HG02759 (cell line): Measurements from ENCODE around the gene TMEM9.

Experiments
- ATAC-seq: cut with Tn5 transposase; IDR thresholded peaks from one replicate; pipeline ENCODE4 v1.9.1; 2021; ENCODE audit warnings: mild to moderate bottlenecking, moderate library complexity; ENCODE audit not compliant: unreplicated experiment

TMEM9 gene

DNA sequence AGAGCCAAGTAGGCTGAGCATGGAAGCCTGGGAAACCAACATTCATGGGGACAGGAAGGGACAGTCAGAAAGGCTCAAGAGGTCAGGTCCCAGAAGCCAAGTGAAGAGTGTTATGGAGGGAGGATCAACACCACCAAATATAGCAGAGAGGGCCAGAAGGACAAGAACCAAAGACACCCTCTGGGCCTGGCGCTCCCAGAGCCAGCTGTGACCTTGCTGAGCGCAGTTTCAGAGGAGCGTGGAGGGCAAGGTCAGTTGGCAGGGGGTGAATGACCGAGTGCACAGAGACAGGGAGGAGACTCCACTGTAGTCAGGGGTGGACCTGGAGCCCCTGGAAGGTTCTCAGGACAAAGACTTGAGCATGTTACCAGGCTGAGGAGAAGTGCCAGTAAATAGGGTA is 22.9 kb downstream of the TMEM9 start:
- no peak for ATAC-seq

DNA sequence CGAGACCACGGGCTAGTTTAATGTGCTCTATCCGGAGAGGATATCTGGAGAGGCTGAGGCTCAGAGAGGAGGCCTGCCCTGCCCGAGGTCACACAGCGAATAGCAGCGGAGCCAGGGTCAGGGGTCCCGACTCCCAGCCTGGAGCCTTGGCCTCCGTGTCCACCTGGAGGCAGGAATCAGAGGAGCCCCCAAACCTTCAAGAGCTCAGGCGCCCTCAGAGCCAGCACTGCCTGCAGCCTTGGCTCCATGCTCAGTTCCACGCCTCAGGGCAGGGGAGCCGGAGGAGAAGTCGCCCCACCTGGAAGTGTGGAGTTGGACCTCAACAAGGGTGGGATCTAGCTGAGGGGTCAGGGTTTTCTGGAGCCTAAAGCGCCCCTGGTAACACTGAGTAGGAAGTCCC is 25.3 kb downstream of the TMEM9 start:
- no peak for ATAC-seq

DNA sequence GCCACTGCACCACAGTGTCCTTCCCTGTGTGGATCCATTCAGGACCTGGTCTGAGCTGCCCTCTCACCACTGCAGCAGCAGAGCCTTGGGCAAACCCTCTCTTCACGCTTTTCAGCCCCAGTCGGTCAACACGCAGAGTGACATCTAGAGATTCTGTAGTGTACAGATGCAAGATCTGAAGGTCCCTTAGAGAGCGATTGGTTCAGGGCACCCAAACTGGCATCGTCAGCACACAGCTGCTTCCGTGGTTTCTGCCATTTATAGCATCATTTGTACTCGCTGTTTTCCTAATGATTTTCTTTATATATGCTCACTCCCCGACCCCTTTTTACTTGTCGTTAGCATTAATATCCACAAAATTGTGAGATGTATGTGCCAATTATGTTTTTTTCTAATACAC is 25.8 kb downstream of the TMEM9 start:
- no peak for ATAC-seq

DNA sequence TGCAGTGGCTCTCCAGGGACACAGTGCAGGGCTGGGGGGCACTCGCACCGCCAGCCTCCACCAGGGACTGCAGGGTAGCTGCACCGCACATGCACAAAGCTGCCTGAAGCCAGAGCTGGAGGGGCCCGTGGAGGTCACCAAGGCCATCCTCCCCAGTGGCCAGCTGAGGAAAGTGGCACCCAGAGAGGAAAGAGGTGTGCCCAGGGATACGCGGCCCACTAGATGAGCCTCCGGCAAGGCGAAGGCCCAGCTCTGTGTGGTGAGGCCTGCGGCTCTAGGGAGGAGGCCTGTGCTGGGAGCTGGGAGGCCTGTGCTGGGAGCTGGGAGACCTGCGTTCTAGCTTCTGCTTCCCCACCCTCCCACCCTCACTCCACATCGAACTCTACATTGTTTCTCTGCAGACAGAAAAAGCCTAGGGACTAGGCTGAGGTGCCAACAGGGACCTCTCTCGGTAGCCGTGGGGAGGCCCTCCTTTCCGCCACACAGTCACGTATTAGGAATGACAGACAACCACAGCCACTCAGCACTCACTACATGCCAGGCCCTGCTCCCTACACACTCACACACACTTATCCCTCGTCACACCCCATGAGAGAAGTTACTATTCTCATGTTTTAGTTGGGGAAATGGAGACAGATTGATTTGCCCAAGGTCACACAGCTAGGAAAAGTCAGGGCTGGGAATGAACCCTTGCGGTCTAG is 26.4 kb downstream of the TMEM9 start:
- ATAC-seq = no peak

DNA sequence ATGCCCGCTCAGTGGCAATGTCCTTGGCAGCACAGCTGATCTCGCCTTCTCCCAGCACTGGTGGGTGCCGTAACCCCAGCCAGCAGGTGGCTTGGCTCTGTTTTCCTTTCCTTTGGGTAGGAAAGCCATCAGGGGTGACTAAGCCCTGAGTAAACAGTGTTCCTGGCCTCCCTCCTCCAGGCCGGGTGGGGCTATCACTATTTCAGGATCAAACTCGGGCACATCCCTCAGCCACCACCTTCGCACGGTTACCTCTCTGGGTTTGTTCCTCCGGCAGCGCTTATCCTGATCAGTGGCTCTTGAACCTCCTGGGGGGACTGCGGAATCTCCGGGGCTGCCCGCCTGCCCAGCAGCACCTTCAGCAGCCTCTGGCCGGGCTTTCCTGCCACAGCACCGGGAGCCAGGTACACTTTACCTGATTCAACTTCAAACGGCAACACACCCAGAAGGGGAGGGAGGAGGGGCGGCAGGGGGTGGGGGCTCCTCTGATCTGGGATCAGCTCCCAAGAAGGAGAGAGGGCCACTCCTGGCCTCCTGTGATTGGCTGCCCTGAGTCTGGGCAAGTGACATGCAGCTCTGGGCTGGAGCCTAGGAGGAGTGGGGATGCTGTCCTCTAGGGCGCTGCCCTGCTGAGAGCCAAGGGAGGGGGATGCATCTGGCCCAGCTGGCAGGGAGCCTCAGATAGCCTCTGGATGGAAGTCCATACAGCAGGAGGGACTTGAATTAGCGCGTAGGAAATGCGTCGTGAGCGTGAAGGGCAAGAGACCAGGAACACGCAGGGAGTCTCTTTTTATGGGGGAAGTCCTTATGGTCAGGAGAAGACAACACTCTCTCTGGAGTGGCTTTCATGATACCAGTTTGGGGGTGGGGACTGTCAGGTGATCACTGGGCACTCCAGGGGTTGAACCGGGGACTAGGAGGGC is 27.2 kb downstream of the TMEM9 start, which contains the start of gene ASCL5:
TSS of gene ASCL5 (minus strand) at position 353 of the 923 bp plus-strand sequence. CDS start 11,812 bp downstream, outside the sequence.
- no peak for ATAC-seq

DNA sequence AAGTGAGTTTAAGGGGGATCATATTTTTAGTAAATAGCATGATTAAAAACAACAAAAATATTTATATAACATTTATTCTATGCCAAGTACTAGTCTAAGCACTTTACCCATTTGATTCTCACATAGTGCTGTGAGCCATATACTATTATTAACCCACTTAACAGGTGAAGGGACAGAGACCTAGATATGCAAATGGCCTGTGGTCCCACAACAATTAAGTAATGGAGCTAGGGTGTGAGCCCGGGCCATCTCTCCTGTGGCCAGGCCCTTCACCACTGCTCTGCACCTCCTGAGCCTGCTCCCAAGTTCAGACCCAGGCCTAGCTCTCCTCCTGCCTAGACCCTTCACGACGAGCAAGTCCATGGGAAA is 27.8 kb downstream of the TMEM9 start:
- no peak for ATAC-seq

DNA sequence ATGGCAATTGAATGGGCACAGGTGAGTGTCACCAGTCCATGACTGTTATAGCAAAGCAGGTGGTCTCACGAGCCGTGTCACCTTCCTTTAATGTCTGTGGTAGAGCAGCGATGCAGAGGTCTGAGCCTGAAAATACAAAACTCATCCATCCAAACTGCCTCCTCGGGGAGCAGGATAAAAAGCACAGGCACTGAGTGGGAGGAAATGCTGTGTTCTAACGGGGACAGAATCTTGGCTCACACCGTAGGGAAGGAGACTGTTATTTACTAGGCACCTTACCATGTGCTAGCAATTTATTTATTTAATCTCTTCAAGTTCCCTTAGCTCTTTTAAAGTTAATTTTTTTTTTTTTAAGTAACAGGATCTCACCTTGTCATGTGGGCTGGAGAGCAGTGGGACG is 28.5 kb downstream of the TMEM9 start:
- no peak for ATAC-seq

DNA sequence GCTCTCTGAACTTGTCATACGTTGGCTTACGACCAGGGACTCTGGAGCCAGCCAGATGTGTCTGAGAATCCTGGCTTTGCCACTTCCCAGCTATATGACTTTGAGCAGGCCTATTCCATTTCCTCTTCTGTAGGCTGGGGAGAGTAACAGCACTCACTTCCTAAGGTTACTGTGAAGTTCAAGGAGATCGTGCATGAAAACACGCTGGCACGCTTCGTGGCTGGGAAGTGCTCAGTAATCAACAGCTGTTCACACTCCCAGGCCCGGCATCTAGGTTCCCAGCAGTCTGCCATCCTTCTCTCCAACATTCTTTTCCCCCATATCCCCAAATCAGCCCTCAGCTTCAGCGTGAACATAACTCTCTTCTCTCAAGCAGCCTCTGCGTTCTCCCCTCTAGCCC is 29.3 kb downstream of the TMEM9 start:
- ATAC-seq = no peak

DNA sequence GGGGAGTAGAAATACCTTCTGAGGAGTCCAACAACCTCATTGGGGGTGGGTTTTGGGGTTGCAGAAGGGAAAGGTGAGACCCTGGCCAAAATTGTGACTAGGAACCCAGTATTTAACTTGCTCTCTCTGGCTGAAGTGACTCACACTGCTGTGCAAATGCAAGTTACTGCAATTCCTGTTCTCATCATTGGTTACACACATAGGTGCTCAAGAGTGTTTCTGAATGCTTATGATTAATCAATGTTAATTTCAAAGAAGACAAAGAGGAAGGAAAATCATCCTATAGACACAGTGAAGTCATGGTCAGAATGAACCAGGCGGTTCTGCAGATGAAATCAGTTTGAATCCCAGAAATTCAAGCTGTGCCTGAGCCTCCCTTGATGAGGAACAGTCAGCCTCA is 30.4 kb downstream of the TMEM9 start:
- no peak for ATAC-seq

DNA sequence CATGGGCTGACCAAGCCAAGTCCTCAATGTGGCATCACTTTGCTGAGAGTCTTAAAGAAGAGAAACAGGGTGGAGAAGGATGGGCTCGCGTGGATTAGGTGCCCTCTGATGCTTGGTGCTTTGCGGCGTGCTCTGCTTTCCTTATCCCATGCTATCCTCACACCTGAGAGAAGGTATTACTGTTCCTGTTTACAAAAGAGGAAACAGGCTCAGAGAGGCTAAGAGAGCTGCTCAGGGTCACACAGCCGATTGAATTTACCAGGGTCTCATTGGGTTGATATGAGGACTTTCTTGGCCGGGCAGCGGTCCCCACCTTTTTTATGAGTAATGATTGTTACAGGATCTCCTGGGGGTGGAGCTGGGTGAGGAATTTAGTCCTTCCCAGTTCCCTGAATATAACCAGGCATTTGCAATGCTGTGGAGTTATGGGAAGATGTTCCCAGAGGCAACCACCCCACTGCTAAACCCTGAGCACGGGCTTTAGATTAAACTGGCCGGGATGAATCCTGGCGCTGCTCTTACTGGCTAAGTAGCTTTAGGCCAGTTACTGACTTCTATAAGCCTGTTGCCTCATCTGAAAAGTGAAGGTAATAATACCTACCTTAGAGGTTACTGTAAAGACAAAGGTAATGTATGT is 31.8 kb downstream of the TMEM9 start:
- ATAC-seq = no peak

DNA sequence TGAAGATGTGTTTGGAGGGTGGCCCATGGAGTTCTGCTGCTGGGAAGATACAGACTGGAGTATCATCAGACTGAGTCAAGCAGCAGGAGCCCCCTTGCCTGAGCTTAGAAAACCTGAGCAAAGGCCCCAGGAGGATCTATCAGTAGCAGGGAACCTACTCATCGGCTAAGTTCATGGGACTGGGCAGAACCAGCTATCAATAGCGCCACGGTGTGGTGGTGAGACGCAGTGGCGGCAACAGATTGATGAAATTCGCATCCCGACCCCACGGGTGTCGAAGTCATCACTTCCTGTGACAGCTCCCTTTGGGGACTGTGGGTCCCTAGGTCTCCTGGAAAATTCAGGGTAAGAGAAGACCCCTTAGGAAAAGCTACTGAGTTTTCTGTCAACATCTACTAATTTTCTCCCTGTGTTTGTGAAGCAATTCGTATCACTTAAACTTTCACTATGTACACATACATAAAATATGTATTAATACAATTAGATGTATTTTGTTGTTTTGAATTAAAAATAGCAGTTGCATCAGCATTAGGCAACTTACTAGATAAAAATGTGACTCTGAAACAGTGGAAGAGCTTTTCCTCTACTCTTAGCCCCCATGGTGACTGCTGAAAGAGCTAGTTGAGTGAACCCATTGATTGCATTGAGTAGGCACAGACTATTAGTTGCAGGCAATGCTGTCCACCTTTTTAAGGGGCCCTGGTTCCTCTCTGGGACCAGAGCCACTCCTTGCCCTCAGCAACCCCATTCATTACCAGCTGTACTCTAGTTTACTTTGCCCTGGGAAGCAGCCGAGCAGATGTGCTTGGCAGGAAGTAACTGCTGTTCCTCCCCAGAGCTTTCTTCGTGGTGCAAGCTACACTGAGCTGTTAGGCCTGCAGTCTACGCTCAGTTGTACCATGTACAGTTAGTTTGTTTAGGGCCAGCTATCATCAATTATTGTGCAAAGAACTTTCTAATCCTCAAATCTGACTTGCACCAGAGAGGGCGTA is 34.8 kb downstream of the TMEM9 start:
- ATAC-seq = no peak

DNA sequence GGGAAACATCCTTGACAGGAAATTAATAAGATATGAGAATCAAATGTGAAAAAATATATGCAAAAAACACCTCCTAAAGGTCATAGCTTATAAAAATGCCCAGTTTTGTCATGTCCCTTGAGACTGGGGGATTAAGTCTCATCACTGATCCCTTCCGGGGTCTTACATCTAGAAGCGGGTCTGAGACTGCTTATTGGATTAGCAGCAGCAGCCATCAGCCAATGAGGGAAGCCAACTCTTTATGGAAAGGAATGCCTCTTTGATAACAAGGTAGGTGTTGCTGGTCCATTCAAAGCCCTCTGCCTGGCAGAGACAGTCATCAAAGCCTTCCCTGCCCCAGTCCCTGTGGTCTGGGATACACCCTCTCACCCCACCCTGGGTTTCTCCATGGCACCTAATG is 38.2 kb downstream of the TMEM9 start:
- ATAC-seq = no peak

DNA sequence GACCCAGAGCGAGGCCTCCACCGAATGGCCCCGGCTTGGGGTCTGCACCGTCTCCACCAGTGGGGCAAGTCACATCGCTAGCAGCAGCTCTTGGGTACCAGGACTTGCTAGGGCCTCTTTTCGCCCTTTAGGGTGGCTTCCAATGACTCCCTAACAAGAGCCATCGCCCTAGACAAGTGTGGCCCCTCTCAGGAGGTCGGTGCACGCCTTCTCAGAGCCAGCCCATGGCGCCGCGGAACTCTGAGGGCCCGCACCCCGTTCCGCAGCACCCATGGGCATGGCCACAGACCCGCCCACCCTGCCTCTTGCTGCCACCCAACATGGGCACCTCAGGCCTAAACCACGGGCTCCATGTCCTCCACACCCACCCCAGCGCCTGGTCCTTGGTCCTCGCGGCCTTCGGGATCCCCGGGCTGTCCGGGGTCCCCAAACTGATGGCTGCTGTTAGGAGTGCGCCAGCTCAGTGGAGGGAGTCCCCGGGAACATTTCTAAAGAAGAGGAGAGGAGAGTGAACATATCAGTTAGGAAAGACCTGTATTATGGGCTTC is 38.8 kb downstream of the TMEM9 start:
- no peak for ATAC-seq

DNA sequence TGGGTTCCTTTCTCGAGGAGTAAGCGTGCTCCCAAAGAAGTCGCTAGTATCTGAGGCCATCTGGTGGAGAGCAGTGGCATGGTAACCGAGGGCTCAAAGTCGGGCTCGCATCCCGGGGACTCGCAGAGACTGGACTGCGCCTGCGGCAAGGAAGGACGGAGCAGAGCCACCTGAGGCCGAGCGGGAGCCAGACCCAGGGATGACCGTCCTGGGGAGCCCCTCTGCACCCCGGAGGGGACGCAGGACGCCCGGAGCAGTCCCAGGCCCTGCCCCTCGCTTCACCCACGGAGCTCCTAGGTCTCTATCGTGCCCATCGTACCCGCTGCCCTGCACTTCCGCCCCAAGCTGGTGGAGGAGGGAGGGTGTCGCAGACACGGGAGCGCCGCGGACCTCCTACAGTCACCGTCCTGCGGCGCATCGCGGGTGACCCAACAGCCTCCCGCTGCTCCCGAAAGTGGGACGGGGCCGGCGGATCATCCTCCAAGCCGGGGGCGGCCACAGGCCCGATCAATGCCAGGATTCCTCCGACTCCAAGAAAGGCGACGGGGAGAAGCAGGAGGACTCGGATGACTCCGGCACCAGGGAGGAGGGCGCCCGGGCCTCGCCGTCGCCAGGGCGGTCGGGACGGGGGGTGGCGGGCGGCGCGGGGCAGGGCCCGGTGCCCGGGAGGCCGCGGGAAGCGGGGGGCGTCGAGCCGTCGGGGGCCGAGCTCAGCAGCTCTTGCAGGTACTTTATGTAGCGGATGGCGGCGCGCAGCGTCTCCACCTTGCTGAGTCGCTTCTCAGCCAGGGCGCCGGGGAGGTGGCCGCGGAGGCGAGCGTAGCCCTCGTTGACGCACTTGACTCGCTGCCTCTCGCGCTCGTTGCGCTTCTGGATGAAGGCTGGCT is 39.8 kb downstream of the TMEM9 start:
- ATAC-seq = peak; percentile 78

DNA sequence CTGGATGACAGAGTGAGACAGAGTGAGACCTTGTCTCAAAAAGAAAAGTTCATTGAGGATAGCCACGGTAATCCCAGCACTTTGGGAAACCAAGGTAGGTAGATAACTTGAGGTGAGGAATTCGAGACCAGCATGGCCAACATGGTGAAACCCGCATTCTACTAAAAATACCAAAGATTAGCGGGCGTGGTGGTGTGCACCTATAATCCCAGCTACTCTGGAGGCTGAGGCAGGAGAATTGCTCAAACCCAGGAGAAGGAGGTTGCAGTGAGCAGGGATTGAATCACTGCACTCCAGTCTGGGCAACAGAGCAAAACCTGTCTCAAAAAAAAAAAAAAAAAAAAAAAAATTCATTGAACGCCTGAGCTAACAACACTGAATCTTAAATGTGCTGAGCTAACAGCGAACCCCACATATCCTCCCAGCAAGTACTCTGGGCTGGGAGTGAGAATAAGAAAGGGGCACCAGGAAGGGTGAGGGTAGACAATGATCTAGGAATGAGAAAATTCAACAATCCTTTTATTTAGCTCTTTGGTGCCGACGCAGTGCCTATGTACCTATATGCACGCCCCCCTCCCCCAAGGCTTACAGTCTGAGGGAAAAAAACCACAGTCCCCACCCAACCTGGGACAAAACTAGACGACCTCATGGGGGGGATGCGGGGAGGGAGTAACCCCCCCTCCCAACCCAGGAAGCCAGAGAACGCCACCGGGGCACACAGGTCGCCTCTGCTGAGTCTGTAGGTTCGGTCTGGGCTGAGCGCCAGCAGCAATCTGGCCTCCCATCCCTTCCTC is 40.6 kb downstream of the TMEM9 start:
- no peak for ATAC-seq

DNA sequence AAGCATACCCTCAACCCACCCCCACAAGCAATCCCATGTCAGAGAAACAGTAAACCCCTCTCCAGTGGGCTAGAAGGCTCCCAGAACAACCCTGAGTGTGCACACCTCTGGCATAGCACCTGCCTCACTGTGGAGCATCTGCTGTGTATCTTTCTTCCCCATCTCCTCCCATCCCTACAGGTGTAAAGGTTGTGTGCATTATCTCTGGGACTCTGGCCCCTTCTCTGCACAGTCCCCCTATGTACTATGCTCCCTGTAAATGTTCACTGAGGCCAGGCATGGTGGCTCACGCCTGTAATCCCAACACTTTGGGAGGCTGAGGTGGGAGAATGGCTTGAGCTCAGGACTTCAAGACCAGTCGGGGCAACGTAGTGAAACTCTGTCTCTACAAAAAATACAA is 41.3 kb downstream of the TMEM9 start:
- ATAC-seq = no peak

DNA sequence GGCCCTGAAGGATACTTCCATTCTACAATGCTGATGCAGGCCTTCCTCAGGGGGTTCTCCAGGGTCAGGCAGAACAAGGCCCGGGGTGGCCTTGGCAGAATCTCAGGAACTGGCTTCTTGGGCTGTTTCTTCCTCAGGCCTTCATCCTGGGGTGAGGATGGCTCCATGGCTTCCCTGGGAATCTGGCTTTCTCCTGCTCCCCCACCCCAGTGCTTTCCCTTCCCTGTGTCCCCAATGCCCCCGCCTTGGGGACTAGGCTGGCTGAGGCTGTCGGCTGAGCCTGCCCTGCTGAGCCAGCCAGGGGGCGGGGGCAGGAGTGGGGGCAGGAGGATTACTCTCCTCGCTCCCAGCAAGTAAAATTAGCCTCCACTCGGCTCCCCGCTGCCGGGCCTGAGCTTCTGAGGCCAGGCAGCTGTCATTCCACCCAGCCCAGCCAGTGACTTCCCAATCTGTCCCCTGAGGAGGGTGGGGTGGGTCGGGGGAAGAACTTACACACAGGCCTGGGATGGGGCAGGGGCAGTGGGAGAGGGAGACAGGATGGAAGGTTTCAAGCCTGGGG is 42.0 kb downstream of the TMEM9 start, which contains the start of gene CACNA1S:
TSS of gene CACNA1S (minus strand) at position 254 of the 559 bp plus-strand sequence. CDS start at position 167, 87 bp downstream.
- ATAC-seq = no peak

DNA sequence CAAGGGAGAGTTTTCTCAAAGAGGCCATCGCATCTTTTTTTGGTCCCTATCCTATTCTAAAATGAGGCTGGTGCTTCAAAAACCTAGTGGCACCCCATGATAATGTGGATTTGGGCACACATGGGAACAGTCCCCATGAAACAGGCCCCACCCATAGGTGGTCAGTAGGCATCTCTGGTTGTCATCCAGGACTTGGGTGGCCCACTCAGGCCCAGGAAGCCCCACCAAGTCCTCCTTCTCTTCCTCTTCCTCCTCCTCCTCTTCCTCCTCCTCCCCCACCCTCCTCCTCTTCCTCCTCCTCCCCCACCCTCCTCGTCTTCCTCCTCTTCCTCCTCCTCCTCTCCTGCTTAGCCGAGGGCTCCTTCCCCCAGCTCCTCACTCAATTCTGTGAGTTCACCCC is 42.6 kb downstream of the TMEM9 start:
- ATAC-seq = no peak
